GM21423 (cell line): ENCODE data around the gene PRG3.

ENCODE experiments used
- ATAC-seq: cut with Tn5 transposase; IDR thresholded peaks from one replicate; pipeline ENCODE4 v1.9.1; 2021; ENCODE audit warnings: mild to moderate bottlenecking, moderate library complexity; ENCODE audit not compliant: unreplicated experiment

The PRG3 gene

DNA sequence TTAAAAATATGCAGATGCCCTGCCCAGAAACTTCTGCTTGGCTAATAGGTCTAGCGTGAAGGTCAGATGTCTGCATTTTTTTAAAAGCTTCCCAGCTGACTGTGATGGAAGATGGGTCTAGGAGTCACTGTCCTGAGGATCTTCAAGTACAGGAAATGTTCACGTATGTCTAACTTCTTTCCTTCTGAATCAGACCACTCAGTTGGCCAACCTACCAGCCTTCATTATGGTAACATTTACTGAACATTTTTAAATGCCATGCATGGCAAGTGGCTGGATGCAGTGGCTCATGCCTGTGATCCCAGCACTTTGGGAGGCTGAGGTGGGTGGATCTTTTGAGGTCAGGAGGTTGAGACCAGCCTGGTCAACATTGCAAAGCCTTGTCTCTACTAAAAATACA is 10.6 kb upstream of the PRG3 start:
- ATAC-seq: no peak

DNA sequence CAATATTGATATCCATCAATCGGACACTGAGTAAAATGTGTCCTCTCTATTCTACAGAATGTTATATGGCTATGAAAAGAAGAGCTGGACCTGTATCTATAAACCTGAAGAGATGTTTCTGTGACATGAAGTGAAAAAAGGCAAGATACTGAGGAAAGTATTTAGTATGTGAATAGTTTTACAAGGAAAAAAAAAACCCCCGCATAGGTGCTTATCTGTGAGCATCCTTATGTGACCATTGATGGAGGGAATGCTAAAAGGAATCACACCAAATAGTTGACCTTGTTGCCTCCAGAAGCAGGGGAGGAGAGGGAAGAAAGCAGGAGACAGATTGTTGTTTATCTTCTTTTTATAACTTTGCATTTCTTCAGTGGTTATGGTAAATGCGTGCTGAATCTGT is 10.2 kb upstream of the PRG3 start:
- ATAC-seq: no peak

DNA sequence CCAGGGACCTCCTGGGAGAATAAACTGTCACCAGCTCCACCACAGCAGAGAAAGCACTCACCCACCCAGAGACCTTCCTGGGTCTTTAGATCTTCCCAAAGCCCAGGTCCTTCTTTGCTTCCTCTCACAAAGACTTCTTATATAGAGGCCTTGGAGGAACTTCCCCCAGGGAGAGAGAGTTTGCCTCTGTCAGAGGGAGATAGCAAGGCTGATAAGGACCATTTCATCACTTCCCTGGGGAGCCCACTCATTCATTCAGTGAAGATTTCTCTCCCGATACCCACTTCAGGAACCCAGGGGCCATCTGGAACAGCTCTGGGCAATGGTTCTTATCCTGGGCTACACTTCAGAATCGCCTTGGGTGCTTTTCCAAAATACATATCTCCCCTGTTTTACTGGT is 9.6 kb upstream of the PRG3 start, which contains the start of gene PRG2:
Gene PRG2, minus strand, starts transcription at position 116 of the 400 bp plus-strand sequence. CDS start 706 bp downstream, outside the sequence.
- ATAC-seq: no peak

DNA sequence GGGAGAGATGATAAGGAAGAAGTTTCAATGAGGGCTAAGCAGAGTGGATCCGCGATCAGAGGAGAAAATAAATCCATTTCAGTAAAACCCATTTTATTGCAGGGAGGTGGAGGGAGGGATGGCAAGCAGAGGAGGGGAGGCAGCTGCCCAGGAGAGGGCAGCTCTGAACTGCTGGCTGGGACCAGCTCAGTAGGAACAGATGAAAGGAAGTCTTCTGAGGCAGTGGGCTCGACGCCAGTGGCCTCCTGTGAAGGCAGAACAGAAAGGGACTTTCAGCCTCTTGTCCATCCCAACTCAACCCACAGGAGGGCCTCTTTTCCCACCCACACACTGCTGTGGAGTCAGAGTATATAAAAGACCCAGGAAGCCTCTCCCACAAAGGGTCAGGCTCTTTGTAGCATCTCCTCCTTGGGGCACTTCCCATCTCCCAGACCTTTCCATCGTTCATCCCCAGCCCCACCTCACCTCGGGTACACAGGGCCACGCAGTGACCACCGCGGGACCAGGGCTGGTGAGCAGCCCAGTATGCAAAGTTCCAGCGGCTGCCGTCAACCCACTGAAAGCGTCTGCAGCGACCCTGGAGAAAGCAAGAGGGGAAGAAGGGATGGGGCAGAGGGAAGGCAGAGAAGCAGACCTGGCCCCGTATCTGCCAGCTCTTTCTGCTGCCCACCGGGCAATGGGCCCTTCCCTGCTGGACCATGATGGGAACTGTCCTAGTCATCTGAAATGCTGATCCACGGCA is 6.5 kb upstream of the PRG3 start:
- ATAC-seq: no peak

DNA sequence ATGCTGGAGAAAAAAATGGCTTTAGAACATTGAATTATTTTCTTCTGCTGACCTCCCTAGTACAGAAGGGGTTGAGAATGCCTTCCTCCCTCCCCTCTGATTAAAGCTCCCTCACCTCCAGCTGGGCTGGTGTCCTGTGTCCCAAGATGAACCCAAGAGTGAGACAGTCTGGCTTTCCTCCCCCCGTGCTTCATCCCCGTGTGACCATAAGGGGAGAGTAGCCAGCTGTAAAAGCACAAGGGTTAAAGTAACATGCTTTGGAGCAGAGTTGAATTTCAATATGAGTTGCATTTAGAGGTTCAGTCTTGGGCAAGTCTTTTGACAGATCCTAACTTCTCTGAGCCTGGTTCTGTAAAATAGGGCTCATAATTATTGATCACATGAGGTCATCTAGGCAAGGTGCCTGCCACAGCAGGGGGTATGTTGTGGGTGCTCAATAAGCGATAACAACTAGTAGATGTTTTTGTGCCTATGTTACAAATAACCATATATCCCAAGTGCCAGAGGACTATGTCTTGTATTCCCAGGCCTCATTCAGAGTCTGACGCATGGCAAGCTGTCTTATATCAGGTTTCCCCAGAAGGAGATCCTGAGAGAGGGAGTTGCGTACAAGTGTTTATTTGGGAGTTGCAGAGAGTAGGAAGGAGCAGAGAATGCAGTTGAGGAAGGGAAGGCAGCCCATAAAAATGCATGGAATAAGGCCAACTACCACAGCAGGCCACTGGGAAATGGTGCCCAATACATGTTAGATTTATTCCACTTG is 5.4 kb upstream of the PRG3 start:
- no peak for ATAC-seq

DNA sequence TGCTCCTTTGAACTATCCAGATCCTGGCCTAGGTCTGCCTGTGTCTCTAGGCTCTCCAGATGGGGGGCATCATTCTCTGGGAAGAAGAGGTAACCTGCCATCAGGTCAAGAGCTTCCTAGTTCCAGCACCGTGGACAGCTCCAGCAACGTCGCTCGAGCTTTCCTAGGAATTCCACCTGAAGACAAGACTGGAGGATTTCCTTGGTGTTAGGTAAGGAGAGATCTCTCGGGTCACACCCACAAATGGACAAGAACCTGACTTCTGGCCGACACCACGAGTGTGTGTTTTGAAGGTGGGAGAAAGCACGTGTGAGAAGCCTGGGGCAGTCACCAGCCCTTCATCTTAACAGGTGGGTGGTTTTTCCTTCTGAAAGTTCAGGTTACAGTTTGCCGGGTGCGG is 1.2 kb downstream of the PRG3 start:
- no peak for ATAC-seq

DNA sequence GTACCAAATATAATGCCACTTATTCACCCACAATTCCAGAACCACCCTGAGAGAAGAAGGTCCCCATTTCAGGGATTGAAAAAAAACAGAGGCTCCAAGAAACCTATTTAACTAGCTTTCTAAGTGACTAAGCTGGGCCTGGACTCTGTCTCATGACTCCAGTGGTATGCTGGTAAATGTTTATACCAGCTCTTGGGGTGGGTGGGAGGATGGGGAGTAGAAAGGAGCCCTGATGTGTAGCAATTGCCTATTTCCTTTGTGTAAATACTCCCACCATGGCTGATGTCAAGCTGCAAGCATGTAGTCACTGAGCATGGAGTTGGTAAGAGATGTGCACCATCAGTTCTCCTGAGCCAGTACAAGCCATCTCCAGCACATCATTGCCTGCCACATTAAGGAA is 2.8 kb downstream of the PRG3 start:
- no peak for ATAC-seq

DNA sequence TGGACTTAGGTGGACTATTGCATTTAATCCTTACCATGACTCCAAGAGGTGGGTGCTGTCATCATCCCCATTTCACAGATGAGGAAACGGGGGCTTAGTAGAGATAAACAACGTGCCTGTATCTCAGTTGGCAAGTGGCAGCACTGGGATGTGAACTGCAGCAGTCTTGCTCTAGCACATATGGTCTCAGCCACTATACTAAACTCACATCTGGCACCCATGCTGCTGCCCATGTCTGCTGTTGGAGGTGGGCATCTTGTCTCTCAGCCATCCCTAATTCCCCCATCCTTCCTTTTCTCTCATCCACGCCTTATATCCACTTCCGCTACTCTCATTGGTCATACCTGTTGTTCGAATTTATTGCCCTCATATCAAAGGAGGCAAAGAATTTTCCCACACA is 3.8 kb downstream of the PRG3 start:
- no peak for ATAC-seq

DNA sequence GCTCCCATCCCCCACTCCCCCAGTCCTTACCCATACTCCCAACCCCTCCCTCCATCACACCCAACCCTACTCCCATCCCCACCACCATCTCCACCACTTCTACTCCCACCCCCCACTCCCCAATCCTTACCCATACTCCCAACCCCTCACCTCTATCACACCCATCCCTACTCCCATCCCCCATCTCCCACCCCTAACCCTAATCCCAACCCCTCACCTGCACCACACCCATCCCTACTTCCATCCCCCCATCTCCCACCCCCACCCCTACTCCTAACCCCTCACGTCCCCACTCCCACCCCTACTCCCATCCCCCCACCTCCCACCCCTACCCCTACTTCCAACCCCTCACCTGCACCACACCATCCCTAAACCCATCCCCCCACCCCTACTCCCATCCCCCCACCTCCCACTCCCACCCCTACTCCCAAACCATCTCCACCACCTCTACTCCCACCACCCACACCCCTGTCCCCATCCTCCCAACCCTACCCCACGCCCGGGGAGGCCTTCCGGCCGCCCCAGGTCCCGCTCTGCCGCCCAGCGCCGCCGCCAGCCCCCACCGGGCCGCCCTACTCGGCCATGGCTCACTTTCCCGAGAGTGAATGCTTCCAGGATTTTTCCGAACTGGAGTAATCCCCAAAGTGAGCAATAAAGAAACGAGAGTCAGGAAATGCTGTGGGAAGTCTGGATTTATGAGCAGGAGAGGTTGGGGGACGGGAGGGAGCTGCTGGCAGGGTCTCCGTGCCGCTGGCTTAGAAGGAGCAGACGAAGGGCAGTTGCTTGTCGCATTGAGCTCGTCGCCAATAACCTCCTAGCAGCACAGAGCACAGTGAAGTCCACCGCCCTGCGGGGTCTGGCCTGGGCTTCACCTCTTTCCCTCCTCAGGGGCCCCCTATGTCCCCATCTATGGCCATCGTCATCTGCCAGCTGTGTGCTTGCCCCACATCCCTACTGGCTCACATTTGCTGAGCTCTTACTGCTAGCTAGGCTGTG is 4.6 kb downstream of the PRG3 start:
- no peak for ATAC-seq

DNA sequence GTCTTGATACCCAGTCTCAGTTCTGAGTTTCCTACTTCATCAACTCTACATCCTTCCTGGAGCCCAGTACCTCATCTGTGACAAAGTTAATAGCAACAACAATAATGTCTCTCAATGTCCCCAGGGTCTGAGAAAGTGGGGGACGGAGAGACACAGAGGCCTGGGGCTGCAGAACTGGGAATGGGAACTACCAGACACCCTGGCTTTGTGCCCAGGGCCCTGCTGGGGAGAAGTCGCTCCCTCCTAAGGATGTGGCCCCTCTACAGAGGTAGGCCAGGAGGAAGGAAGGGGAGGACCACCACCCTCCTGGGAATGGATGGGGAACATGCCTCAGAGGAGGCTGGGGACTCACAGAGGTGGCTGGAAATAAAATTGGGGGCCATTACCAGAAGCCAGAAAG is 5.5 kb downstream of the PRG3 start:
- no peak for ATAC-seq

DNA sequence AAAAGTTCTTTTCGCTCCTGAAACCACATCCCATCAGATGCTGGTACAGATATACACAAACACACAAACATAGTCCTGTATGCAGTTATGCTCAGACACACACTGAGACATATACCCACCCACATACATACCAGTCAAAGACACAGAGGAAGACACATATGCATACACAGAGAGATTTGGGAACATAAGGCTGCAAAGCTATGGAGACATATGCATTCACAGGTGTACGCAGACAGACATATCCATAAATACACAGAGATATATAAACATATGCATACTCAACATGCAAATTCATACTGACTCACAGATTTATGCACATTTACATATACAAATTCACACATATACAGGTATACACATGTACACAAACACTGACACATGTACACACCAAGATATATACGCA is 6.0 kb downstream of the PRG3 start:
- ATAC-seq: no peak

DNA sequence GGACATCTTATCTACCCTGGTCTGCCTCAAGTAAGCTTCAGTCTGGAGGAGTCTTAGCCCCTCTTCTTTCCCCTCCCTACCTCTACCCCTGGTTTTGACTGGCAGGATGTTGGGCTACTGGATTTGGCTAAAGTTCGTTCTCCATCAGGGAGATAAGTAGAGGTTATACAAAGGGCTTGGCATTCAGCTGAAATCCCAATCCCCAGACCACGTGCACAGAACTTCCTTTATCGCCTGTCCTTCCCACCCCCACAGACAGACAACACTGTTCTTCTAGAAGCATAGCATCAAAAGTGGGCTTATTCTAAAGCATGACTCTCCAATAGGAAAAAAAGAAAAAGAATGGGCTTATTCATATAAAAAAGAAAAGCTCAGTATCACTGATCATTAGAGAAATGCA is 7.8 kb downstream of the PRG3 start:
- ATAC-seq: no peak

DNA sequence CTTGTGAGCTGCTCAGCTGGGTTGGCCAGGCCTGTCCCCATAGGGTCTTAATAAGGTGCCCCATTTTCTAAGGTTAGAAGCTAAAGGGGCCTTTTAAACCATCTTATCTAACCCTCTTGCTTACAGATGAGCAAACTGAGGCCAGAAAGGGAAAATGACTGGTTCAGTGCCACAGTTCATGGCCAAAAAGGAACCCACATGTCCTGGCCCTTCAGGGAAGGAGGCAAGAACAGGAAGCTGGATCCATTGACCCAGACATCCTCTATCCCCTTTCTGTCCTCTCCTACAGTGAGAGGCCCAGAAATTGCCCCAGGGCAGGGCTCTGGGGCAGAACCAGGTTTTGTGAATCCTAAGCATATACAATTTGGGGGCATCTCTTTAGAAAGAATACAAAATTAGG is 10.0 kb downstream of the PRG3 start:
- ATAC-seq: no peak

DNA sequence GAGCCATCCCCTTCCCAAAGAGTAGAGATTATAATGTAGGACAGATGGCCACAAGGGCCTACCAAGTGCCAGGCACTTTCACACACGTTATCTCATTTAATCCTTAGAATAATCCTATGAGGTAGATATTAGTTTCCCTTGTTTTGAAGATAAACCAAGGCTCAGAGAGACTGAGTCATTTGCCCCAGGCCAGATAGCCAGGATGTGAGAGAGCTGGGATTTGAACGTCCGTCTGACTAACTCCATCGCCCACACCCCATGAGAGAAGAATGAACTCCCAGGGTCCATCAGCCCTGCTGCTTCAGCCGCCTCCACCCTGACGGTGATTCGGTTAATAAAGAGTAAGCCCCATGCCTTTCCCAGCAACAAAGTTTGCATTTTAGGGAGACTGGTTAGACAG is 10.7 kb downstream of the PRG3 start:
- ATAC-seq: no peak

DNA sequence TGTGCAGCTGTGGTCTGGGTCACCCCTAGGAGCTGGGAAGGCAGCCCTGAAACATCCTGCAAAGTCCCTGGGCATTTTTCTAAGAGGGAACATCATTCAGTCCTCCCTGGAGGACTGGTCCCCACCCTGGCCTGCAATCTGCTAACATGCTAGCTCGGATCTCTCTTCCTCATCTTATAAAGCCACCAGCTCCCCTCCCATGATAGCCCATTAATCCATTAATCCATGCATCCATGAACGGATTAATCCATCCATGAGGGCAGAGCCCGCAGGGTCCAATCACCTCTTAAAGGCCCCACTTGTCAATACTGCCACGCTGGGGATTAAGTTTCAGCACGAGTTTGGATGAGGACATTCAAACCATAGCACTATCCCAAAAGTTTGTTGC is 12.1 kb downstream of the PRG3 start:
- no peak for ATAC-seq

DNA sequence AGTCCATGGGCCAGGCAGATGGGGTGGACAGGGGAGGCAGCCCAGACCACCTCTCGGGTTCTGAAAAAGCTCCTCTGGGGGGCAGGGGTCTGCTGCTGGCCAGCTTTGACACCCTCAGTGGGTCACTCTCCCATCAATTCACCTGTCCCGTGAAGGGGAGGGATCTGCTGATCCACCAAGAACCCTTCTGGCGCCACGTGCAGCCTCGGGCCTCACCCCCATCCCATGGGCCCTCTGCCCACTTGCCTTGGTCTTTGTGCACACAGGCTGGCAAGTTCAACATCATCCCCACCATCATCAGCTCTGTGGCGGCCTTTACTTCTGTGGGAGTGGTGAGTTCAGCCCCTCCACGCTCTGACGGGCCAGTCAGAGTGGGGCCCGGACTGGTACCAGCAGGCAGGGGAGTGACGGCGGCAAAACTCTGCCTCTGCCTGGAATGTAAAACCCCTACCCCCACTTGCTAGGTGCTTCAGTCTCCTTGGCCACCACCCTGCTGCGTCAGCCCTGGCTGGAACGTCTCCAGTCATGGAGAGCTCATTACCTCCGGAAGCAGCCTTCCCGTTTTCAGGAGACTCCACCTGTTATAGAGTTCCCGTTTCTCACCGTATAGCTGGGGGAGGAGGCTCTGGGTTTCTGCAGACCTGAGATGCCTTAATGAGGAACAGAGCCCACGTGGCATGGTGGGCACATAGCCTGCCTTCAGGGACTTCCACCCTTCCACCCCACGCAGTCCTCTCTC is 12.7 kb downstream of the PRG3 start:
- no peak for ATAC-seq

DNA sequence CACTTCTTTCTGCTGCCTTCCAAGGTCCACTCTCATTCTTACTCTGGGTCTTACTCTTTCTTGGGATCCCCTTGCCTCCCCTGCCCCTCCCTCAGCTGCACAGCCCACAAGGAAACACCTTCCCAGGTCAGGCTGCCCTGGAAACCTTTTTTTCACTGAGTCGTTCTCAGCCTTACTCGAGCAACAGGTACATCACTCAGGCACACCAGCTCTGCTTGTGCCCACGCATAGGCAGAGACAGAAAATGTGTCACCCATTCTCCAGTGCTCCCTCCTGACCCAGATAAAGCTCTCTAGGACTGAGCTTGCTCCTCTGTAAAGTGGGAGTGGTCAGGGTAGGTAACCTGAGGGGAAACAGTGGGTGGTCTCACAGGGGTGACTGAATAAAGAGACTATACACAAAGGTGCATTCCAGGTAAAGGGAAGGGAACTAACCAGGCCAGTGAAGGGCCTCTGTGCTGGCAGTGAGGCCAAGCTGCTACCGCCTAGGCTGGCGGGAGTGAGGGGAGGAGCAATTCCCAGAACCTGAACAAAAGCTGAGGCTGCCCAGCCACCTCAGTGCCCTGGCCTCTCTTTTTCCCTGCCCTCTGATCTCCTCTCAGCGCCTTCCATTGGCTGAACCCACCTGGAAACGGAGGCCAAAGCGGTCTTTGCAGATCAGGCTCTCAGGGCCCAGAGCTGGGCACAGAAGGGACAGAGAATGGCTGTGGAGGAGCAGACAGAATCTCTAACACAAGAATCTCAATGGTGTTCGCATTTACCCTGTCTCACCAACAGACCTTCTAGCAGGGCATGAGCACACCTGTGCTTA is 15.9 kb downstream of the PRG3 start:
- no peak for ATAC-seq

DNA sequence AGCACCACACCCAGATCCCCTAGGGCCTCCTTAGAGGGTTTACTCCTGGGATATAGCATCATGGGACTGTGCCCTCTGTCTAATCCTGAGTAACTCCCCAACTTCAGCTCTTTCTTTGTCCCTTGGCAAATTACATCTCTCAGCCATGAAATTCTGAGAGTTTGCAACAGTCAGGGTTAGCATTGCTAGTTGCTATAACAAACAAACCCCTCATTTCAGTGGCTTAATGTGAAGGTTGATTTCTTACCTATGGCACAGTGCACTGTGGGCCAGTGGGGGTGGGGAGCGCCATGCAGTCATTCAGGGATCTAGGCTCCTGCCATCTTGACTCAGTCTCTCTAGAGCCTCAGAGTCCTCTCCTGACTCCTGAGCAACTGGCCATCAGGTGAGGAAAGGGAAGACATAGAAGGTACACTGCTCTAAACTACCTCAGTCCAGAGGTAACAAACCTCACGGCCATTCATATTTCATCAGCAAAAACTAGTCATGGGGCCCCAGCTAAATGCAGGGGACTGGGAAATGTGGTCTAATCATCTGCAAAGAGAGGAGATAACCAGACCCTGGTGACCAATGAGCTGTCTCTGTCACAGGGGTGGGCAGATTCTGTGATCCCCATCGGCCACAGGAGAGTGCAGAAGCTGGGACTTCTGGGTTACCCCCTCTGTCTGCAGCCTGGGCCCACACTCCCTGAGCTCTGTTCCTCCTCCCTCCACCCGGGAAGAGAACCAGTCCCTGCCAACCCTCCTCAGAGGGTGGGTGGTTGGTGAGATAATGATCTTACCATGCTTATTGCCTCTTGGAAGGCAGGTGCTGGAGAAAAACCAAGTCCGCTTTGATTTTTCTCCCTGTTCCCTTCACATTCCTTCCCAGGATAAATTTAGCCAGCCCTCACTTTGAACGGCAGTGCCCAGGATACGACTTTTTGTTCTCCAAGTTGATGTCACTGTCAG is 17.5 kb downstream of the PRG3 start:
- ATAC-seq: no peak

DNA sequence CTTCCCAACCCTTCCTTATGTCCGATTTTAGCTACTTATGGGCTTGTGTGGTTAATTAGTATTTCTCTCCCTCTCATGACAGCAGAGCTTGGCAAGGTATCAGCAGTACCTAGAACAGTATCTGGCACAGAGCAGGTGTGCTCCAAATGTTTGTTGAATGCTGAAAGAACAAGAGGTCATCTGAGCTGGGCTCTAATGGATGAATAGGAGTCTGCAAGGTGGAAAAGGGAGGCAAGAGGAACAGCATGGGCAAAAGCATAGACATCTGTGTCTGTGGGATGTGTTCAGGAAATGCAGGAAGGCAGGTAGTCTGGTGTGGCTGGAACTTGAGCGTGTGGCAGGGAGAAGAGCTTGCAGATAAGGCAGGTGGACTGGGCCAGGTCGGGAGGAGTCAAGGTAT is 19.0 kb downstream of the PRG3 start:
- no peak for ATAC-seq
